ENCODE measurements around the gene HPCAL4. TPM values are rescaled to one million over a fixed set of nuclear protein-coding genes. Genes with fewer than 3 reads are reported as not detected.
A peak's percentile ranks its signal among the peaks of the same experiment; 100 is the strongest.

Gene HPCAL4
- total RNA-seq, 4 donors from 2014 or later, result 0.17 to 1.8 TPM; not detected in 2

DNA sequence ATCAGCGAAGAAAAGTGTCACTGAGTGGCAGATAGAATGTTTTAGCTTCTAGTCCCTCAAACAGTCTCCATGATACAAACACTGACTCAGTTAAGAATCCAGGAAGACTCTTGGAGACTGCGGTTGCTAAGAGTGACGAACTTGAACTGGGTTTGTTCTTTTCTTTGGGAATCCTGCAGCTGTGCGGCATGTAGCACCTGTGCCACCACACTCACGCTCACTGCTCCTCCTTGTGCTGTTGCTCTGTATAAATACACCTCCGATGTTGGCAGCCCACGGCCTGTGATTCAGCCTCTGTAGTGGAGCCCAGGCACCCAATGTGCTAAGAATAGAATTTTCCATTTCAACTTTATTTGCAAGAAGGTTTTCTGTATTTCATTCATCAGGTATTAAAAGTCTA, 41.9 kb upstream of the HPCAL4 start:
- no peak overlapping the region for H3K4me3 ChIP-seq
- H3K4me1 ChIP-seq, result peaks cover 0 to 25% (median 0%) of the 10 kb centered on the region in 3 donors
- no peaks in the 10 kb centered on the region for H3K36me3 ChIP-seq
- H3K9me3 ChIP-seq, result no peaks in the 10 kb centered on the region
- peaks cover 24% of the 10 kb centered on the region for H3K27me3 ChIP-seq
- TF ChIP-seq POLR2A (IDR thresholded peaks at IDR 0.05) (no peak), POLR2AphosphoS5 (IDR thresholded peaks at IDR 0.05) (no peak), EP300 (IDR thresholded peaks at IDR 0.05) (no peak)
- TF ChIP-seq, protein P1, sequence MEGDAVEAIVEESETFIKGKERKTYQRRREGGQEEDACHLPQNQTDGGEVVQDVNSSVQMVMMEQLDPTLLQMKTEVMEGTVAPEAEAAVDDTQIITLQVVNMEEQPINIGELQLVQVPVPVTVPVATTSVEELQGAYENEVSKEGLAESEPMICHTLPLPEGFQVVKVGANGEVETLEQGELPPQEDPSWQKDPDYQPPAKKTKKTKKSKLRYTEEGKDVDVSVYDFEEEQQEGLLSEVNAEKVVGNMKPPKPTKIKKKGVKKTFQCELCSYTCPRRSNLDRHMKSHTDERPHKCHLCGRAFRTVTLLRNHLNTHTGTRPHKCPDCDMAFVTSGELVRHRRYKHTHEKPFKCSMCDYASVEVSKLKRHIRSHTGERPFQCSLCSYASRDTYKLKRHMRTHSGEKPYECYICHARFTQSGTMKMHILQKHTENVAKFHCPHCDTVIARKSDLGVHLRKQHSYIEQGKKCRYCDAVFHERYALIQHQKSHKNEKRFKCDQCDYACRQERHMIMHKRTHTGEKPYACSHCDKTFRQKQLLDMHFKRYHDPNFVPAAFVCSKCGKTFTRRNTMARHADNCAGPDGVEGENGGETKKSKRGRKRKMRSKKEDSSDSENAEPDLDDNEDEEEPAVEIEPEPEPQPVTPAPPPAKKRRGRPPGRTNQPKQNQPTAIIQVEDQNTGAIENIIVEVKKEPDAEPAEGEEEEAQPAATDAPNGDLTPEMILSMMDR (IDR thresholded peaks at IDR 0.05), result no peak
- peak overlapping the region in 2 of 4 donors; percentile 14 to 28 for H3K27ac ChIP-seq
- no peak for ATAC-seq
- WGBS, 2 donors (ENCODE audit: low coverage in 1 of 2), result 20 to 37% methylated on average over 6 to 7 of the region's 7 CpGs

DNA sequence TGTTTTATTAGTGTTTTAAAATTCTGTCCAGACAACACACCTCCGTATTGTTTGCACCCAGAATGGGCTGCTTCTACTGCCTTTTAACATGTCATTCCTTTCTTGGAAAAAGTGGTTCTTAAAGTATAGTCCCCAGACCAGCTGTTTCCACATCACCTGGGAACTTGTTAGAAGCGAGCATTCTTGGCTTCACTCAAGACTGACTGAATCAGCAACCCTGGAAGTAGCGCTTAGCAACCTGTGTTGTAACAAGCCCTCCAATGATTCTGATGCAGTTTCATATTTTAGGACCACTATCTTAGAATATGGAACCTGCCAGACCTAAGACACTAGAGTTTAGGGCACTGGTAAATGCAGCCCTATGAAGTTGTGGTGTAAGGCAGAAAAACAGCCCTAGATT, 41.5 kb upstream of the HPCAL4 start:
- Histone ChIP-seq H3K36me3 (no peaks in the 10 kb centered on the region), H3K9me3 (no peaks in the 10 kb centered on the region), H3K4me1 (peaks cover 0 to 23% (median 0%) of the 10 kb centered on the region in 3 donors), H3K4me3 (no peak overlapping the region), H3K27ac (no peak overlapping the region), H3K27me3 (peaks cover 28% of the 10 kb centered on the region)
- whole genome bisulfite sequencing, 2 donors (ENCODE audit: low coverage in 1 of 2), result 38 to 40% methylated on average over 2 to 3 of the region's 3 CpGs
- TF ChIP-seq POLR2AphosphoS5 (IDR thresholded peaks at IDR 0.05), result no peak
- no peak for TF ChIP-seq POLR2A (IDR thresholded peaks at IDR 0.05)
- TF ChIP-seq EP300 (IDR thresholded peaks at IDR 0.05), result no peak
- ATAC-seq, result no peak

DNA sequence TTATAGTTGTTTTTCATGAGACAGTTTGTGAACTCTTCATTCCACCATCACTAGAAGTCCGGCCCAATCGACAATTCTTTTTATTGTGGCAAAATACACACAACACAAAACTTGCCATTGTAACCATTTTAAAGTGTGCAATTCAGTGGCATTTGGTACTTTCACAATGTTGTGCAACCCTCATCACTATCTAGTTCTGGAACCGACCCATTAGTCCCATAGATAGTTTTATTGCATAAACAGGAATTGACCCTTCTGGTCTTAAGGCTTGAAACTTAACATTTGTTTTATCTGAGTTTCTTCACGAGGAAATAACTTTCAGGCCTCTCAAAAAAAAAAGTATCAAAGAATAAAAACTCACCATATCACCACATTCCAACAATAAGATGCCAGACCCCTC, 38.6 kb upstream of the HPCAL4 start:
- Histone ChIP-seq H3K27ac (no peak overlapping the region), H3K9me3 (no peaks in the 10 kb centered on the region), H3K36me3 (no peaks in the 10 kb centered on the region), H3K4me3 (no peak overlapping the region), H3K27me3 (peaks cover 34% of the 10 kb centered on the region), H3K4me1 (peaks cover 0 to 22% (median 0%) of the 10 kb centered on the region in 3 donors)
- WGBS, 2 donors (ENCODE audit: low coverage in 1 of 2), result 47 to 70% methylated on average over 2 to 3 of the region's 4 CpGs
- no peak for ATAC-seq
- TF ChIP-seq, protein P1 (IDR thresholded peaks at IDR 0.05), result no peak

DNA sequence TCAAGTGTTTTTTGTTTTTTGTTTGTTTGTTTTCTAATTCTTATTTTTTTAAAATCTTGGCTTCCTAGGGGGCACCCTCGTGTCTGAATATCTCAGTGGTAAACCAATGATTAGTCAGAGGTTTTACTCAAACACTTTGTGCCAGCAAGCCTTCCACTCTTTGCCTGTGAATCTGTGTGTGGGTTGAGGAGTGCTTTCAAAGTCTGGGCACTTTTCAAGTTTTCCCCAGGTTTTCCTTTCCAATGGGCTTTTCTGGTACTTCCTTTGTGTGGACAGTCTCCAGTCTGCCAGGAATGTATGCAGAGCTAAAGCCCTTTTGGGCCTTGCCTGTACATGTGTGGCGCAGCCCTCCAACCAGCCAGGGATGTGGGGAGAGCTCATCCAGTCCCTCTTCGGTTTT, 37.8 kb upstream of the HPCAL4 start:
- peaks cover 31% of the 10 kb centered on the region for H3K27me3 ChIP-seq

DNA sequence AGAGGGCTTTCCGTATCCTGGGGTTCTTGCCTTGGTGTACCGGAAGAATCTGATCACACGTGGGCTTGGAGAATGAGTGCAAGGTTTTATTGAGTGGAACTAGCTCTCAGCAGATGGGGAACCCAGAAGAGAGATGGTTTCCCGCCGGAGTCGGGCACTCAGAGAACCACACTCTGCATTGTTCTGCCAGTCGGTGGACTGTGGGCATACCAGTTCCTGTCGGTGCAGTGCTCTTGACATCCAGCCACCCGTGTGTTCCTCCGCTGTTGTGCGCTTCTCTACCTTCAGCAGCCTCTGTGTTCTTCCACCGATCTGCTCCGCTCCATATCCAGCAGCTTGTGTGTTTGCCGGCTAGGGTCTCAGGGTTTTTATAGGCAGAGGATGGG, 36.7 kb upstream of the HPCAL4 start:
- 60 to 80% methylated on average over 7 to 8 of the region's 14 CpGs for WGBS, 2 donors (ENCODE audit: low coverage in 1 of 2)
- no peaks in the 10 kb centered on the region for H3K36me3 ChIP-seq
- peaks cover 0 to 3% (median 0%) of the 10 kb centered on the region in 3 donors for H3K4me1 ChIP-seq
- no peak overlapping the region for H3K27ac ChIP-seq
- TF ChIP-seq POLR2A (IDR thresholded peaks at IDR 0.05) (no peak), POLR2AphosphoS5 (IDR thresholded peaks at IDR 0.05) (no peak), EP300 (IDR thresholded peaks at IDR 0.05) (no peak)
- TF ChIP-seq, protein P1 (IDR thresholded peaks at IDR 0.05), result no peak
- H3K27me3 ChIP-seq, result peaks cover 31% of the 10 kb centered on the region
- H3K4me3 ChIP-seq, result no peak overlapping the region
- ATAC-seq, result no peak
- H3K9me3 ChIP-seq, result no peaks in the 10 kb centered on the region

More for the DNA sequence above, 37.8 kb upstream of the HPCAL4 start:
- no peaks in the 10 kb centered on the region for H3K9me3 ChIP-seq
- TF ChIP-seq POLR2A (IDR thresholded peaks at IDR 0.05), result no peak
- TF ChIP-seq, protein P1 (IDR thresholded peaks at IDR 0.05), result no peak
- TF ChIP-seq POLR2AphosphoS5 (IDR thresholded peaks at IDR 0.05), result no peak
- no peak for TF ChIP-seq EP300 (IDR thresholded peaks at IDR 0.05)
- H3K4me1 ChIP-seq, result peaks cover 0 to 14% (median 0%) of the 10 kb centered on the region in 3 donors
- ATAC-seq, result no peak
- 53 to 61% methylated on average over 2 to 3 of the region's 3 CpGs for WGBS, 2 donors (ENCODE audit: low coverage in 1 of 2)
- H3K27ac ChIP-seq, result no peak overlapping the region
- no peaks in the 10 kb centered on the region for H3K36me3 ChIP-seq
- H3K4me3 ChIP-seq, result no peak overlapping the region

Measured in gastroesophageal sphincter (tissue), 4 donors.